Natural killer cell (primary cell): ENCODE results near the gene CSTF1. TPM values are rescaled to one million over a fixed set of nuclear protein-coding genes. Genes with fewer than 3 reads are reported as not detected.
A peak's percentile ranks its signal among the peaks of the same experiment; 100 is the strongest.

ENCODE experiments used
- ATAC-seq, 3 donors: fragments of 150-1000 bp in 2 of 3; fragments of 200-7000 bp in 1 of 3; cut with Tn5 transposase; 1 replicate in 1 of 3; 2 replicates in 2 of 3; pipeline ENCODE4 v1.10.0; 2021; ENCODE audit warnings: mild to moderate bottlenecking in 2 of 3, moderate library complexity in 2 of 3
- DNase-seq, 2 donors: peaks; one replicate each; pipeline versions ENCODE4 v3.0.0 to v3.0.0-alpha.2; 2013 to 2021; ENCODE audit warnings: mixed read lengths in 1 of 2
- H3K27ac ChIP-seq: one replicate; pipeline ENCODE4 v1.5.1; 2013; ENCODE audit warnings: mild to moderate bottlenecking, low read length
- H3K27me3 ChIP-seq: one replicate; pipeline ENCODE4 v1.6.1; 2013; ENCODE audit warnings: low read length; ENCODE audit not compliant: control insufficient read depth, insufficient read depth
- H3K36me3 ChIP-seq: one replicate; pipeline ENCODE4 v1.6.1; 2013; ENCODE audit warnings: low read length; ENCODE audit not compliant: control insufficient read depth, insufficient read depth
- H3K4me1 ChIP-seq: one replicate; pipeline ENCODE4 v1.6.1; 2013; ENCODE audit warnings: low read length; ENCODE audit not compliant: control insufficient read depth, insufficient read depth
- H3K4me3 ChIP-seq: one replicate; pipeline ENCODE4 v1.5.1; 2013; ENCODE audit warnings: low read length
- H3K9me3 ChIP-seq: one replicate; pipeline ENCODE4 v1.6.1; 2013; ENCODE audit warnings: low read length; ENCODE audit not compliant: control insufficient read depth, insufficient read depth
- H3K27ac Mint-ChIP-seq, 2 donors: one replicate each; pipeline ENCODE4 v1.8.0; 2022; ENCODE audit warnings: mild to moderate bottlenecking in 2 of 2, mixed read lengths in 2 of 2, moderate library complexity in 1 of 2
- H3K27me3 Mint-ChIP-seq, 2 donors: one replicate each; pipeline ENCODE4 v1.8.0; 2022; ENCODE audit warnings: low read depth in 2 of 2, mixed read lengths in 2 of 2
- H3K36me3 Mint-ChIP-seq: one replicate; pipeline ENCODE4 v1.8.0; 2022; ENCODE audit warnings: mixed read lengths
- H3K4me1 Mint-ChIP-seq, 2 donors: one replicate each; pipeline ENCODE4 v1.8.0; 2022; ENCODE audit warnings: mixed read lengths in 2 of 2
- H3K4me3 Mint-ChIP-seq: one replicate; pipeline ENCODE4 v1.8.0; 2022; ENCODE audit warnings: mild to moderate bottlenecking, moderate library complexity, mixed read lengths
- H3K9me3 Mint-ChIP-seq, 2 donors: one replicate each; pipeline ENCODE4 v1.8.0; 2022; ENCODE audit warnings: mixed read lengths in 2 of 2
- CTCF ChIP-seq: fragments of 200-600 bp; IDR thresholded peaks from one replicate; pipeline ENCODE4 v1.8.0; 2022; ENCODE audit warnings: antibody characterized with exemption
- WGBS: methylation state at CpG from one replicate; pipeline ENCODE4 v1.1.7; 2013; ENCODE audit warnings: missing lambda C conversion rate; ENCODE audit not compliant: insufficient coverage; 5-methylcytosine and 5-hydroxymethylcytosine counted together
- intact Hi-C: fragments of 100-400 bp; cut with micrococcal nuclease; formaldehyde crosslinking; loops from one replicate; pipeline ENCODE4 v1.14.2; 2022
- total RNA-seq, 4 donors: library from RNA; stranded (reverse); fragments of 120-200 nt in 1 of 4; gene quantifications; one replicate each; pipeline versions ENCODE4 v1.2.3 to v1.2.4, GENCODE V29; 2013 to 2022

CSTF1 gene
- total RNA-seq, 3 donors from 2014 or later (not counting 1 experiment from before 2014, with no cell fraction given) = 15.8 to 24.3 (median 18.5) TPM

- WGBS = 17% methylated on average over 1 of the region's 1 CpG
- Histone ChIP-seq H3K4me3 (no peak overlapping the region), H3K27ac (no peak overlapping the region), H3K4me1 (no peaks in the 10 kb centered on the region), H3K27me3 (no peaks in the 10 kb centered on the region), H3K9me3 (no peaks in the 10 kb centered on the region), H3K36me3 (peaks cover under 1% of the 10 kb centered on the region)
- H3K36me3 Mint-ChIP-seq = no peaks in the 10 kb centered on the region
- DNase-seq (peak in 1 of 2 donors; percentile 21), ATAC-seq (peak; percentile 78 to 91 (median 84))
- no peak for TF ChIP-seq CTCF
- H3K4me3 Mint-ChIP-seq = no peak overlapping the region
- intact Hi-C loops = no loop called here
- H3K27ac Mint-ChIP-seq = no peak overlapping the region
- H3K9me3 Mint-ChIP-seq = no peaks in the 10 kb centered on the region
- H3K27me3 Mint-ChIP-seq = no peaks in the 10 kb centered on the region
- H3K4me1 Mint-ChIP-seq = peaks cover 12 to 18% of the 10 kb centered on the region in 2 donors
Measured at GRCh38 chr20:56373942-56374341, 18.5 kb upstream of the CSTF1 start.

- H3K27me3 ChIP-seq = no peaks in the 10 kb centered on the region
- WGBS = 51% methylated on average over 2 of the region's 2 CpGs
- peak overlapping the region in 1 of 2 donors; percentile 10 for H3K27ac Mint-ChIP-seq
- H3K4me3 Mint-ChIP-seq = no peak overlapping the region
- no peaks in the 10 kb centered on the region for H3K36me3 Mint-ChIP-seq
- no peaks in the 10 kb centered on the region for H3K9me3 ChIP-seq
- intact Hi-C loops = no loop called here
- no peaks in the 10 kb centered on the region for H3K4me1 ChIP-seq
- TF ChIP-seq CTCF = no peak
- H3K27me3 Mint-ChIP-seq = no peaks in the 10 kb centered on the region
- no peak for DNase-seq
- peaks cover 12 to 18% of the 10 kb centered on the region in 2 donors for H3K4me1 Mint-ChIP-seq
- no peak for ATAC-seq
- H3K36me3 ChIP-seq = no peaks in the 10 kb centered on the region
- H3K27ac ChIP-seq = no peak overlapping the region
- no peak overlapping the region for H3K4me3 ChIP-seq
- no peaks in the 10 kb centered on the region for H3K9me3 Mint-ChIP-seq
Measured at GRCh38 chr20:56376331-56376730, 16.1 kb upstream of the CSTF1 start.

- Histone ChIP-seq H3K27ac (no peak overlapping the region), H3K36me3 (no peaks in the 10 kb centered on the region), H3K4me3 (no peak overlapping the region), H3K9me3 (no peaks in the 10 kb centered on the region), H3K4me1 (no peaks in the 10 kb centered on the region), H3K27me3 (no peaks in the 10 kb centered on the region)
- H3K4me1 Mint-ChIP-seq = peaks cover 7 to 11% of the 10 kb centered on the region in 2 donors
- H3K36me3 Mint-ChIP-seq = no peaks in the 10 kb centered on the region
- H3K9me3 Mint-ChIP-seq = no peaks in the 10 kb centered on the region
- WGBS = 84% methylated on average over 2 of the region's 3 CpGs
- no peak overlapping the region for H3K27ac Mint-ChIP-seq
- ATAC-seq = no peak
- H3K4me3 Mint-ChIP-seq = no peak overlapping the region
- no peak for DNase-seq
- intact Hi-C loops = no loop called here
- H3K27me3 Mint-ChIP-seq = no peaks in the 10 kb centered on the region
- no peak for TF ChIP-seq CTCF
Measured at GRCh38 chr20:56378386-56378785, 14.1 kb upstream of the CSTF1 start.

GRCh38 chr20:56380375-56380774, 12.1 kb upstream of the CSTF1 start:
- no peaks in the 10 kb centered on the region for H3K27me3 ChIP-seq
- no peak overlapping the region for H3K27ac Mint-ChIP-seq
- 80% methylated on average over 1 of the region's 1 CpG for WGBS
- no peaks in the 10 kb centered on the region for H3K36me3 Mint-ChIP-seq
- no peaks in the 10 kb centered on the region for H3K27me3 Mint-ChIP-seq
- H3K9me3 ChIP-seq = no peaks in the 10 kb centered on the region
- H3K4me3 ChIP-seq = no peak overlapping the region
- no peak for ATAC-seq
- DNase-seq = no peak
- peaks cover 5 to 7% of the 10 kb centered on the region in 2 donors for H3K4me1 Mint-ChIP-seq
- no peak overlapping the region for H3K4me3 Mint-ChIP-seq
- no peak overlapping the region for H3K27ac ChIP-seq
- intact Hi-C loops = no loop called here
- no peaks in the 10 kb centered on the region for H3K36me3 ChIP-seq
- TF ChIP-seq CTCF = no peak
- H3K9me3 Mint-ChIP-seq = no peaks in the 10 kb centered on the region
- no peaks in the 10 kb centered on the region for H3K4me1 ChIP-seq
